HG03354 (cell line): Measurements from ENCODE around the gene PDK1.
"Not testable (repeated sequence)": the region's sequence is repeated elsewhere in the genome, so short reads cannot be mapped to it uniquely, and the experiment has no call there.

Experiments
- ATAC-seq: cut with Tn5 transposase; IDR thresholded peaks from one replicate; pipeline ENCODE4 v1.9.1; 2021; ENCODE audit warnings: mild to moderate bottlenecking; ENCODE audit not compliant: unreplicated experiment, poor library complexity, severe bottlenecking

The PDK1 gene

GRCh38 chr2:172555522-172556283 is at the start of gene PDK1:
TSS of gene PDK1 (plus strand) at chr2:172556090. CDS start at chr2:172556151, 61 bp downstream.
- ATAC-seq = peak; percentile 88

- ATAC-seq = no peak
These were observed 48.7 kb upstream of the PDK1 start for GRCh38 chr2:172507199-172507598.

- ATAC-seq = no peak
These were observed 45.8 kb upstream of the PDK1 start for GRCh38 chr2:172510088-172510487.

- ATAC-seq = no peak
These were observed 45.3 kb upstream of the PDK1 start for GRCh38 chr2:172510548-172510947.

GRCh38 chr2:172512810-172513523 is 42.9 kb upstream of the PDK1 start:
- no peak for ATAC-seq

- no peak for ATAC-seq
These were observed 42.4 kb upstream of the PDK1 start for GRCh38 chr2:172513524-172513900.

GRCh38 chr2:172513935-172514586 is 41.8 kb upstream of the PDK1 start:
- ATAC-seq = no peak

- no peak for ATAC-seq
These were observed 39.6 kb upstream of the PDK1 start for GRCh38 chr2:172516299-172516698.

GRCh38 chr2:172518995-172519394 is 36.9 kb upstream of the PDK1 start:
- ATAC-seq = no peak

GRCh38 chr2:172525601-172526000 is 30.3 kb upstream of the PDK1 start:
- ATAC-seq = no peak

GRCh38 chr2:172531309-172531708 is 24.6 kb upstream of the PDK1 start:
- no peak for ATAC-seq

GRCh38 chr2:172532461-172532860 is 23.4 kb upstream of the PDK1 start:
- not testable (repeated sequence) for ATAC-seq

- no peak for ATAC-seq
These were observed 22.2 kb upstream of the PDK1 start for GRCh38 chr2:172533687-172534086.

- ATAC-seq = no peak
These were observed 20.8 kb upstream of the PDK1 start for GRCh38 chr2:172535119-172535518.

GRCh38 chr2:172537851-172538250 is 18.0 kb upstream of the PDK1 start:
- ATAC-seq = not testable (repeated sequence)

GRCh38 chr2:172539767-172540166 is 16.1 kb upstream of the PDK1 start:
- no peak for ATAC-seq

GRCh38 chr2:172540421-172540820 is 15.5 kb upstream of the PDK1 start:
- ATAC-seq = no peak

- no peak for ATAC-seq
These were observed 10.3 kb upstream of the PDK1 start for GRCh38 chr2:172545408-172546075.

- no peak for ATAC-seq
These were observed 6.8 kb upstream of the PDK1 start for GRCh38 chr2:172549131-172549530.

GRCh38 chr2:172549802-172550201 is 6.1 kb upstream of the PDK1 start:
- ATAC-seq = not testable (repeated sequence)
